Measurements from ENCODE around the gene SIK3. TPM values are rescaled to one million over a fixed set of nuclear protein-coding genes. Genes with fewer than 3 reads are reported as not detected.
A peak's percentile ranks its signal among the peaks of the same experiment; 100 is the strongest.

Gene SIK3
- total RNA-seq, 2 donors from 2014 or later, result 37.2 to 43.5 TPM

DNA sequence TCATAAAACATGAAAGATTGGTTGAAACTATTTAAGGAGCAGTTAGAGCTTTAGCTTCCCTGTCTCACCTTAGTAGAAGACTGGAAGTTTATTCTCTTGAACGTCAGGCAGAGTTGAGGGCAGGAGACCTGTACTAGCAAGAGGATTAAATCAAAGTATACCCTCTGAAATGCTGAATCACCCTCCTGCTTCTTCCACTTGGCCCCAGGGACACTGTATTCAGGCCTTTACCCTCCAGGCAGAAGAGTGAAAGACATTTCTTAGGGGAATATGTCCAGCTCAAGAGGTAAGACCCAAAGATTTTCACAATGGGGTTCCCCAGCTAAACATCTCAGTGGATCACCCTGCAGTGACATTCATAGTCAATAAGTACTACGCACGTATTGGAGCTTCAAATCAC is 287.0 kb downstream of the SIK3 start:
- no peak overlapping the region for H3K9ac ChIP-seq (ENCODE audit: extremely low read depth, low read length, poor library complexity, severe bottlenecking)
- WGBS, 2 experiments (ENCODE audit: insufficient coverage in 1 of 2, insufficient read length in 1 of 2), result 88 to 91% methylated on average over 3 of the region's 3 CpGs
- H3K27me3 ChIP-seq (ENCODE audit: control insufficient read depth, insufficient read depth, low read length, poor library complexity, severe bottlenecking), result no peaks in the 10 kb centered on the region
- TF ChIP-seq CTCF (conservative IDR thresholded peaks at IDR 0.05), result no peak
- H3K36me3 ChIP-seq (ENCODE audit: control insufficient read depth, insufficient read depth, low read length), result no peaks in the 10 kb centered on the region
- peaks cover 10% of the 10 kb centered on the region for H3K4me1 ChIP-seq (ENCODE audit: control insufficient read depth, insufficient read depth, low read length)
- Mint-ChIP-seq H3K27ac (no peak overlapping the region), H3K9me3 (no peaks in the 10 kb centered on the region), H3K4me1 (peaks cover 27% of the 10 kb centered on the region), H3K36me3 (ENCODE audit: low read depth) (no peaks in the 10 kb centered on the region), H3K27me3 (ENCODE audit: insufficient read depth) (peaks cover 2% of the 10 kb centered on the region), H3K4me3 (no peak overlapping the region)
- no peak overlapping the region for H3K4me3 ChIP-seq (ENCODE audit: low read length)
- DNase-seq, result peak; percentile 25
- H3K27ac ChIP-seq (ENCODE audit: low read depth, low read length), result no peak overlapping the region
- peaks cover 5% of the 10 kb centered on the region for H3K9me3 ChIP-seq (ENCODE audit: control insufficient read depth, low read length)

DNA sequence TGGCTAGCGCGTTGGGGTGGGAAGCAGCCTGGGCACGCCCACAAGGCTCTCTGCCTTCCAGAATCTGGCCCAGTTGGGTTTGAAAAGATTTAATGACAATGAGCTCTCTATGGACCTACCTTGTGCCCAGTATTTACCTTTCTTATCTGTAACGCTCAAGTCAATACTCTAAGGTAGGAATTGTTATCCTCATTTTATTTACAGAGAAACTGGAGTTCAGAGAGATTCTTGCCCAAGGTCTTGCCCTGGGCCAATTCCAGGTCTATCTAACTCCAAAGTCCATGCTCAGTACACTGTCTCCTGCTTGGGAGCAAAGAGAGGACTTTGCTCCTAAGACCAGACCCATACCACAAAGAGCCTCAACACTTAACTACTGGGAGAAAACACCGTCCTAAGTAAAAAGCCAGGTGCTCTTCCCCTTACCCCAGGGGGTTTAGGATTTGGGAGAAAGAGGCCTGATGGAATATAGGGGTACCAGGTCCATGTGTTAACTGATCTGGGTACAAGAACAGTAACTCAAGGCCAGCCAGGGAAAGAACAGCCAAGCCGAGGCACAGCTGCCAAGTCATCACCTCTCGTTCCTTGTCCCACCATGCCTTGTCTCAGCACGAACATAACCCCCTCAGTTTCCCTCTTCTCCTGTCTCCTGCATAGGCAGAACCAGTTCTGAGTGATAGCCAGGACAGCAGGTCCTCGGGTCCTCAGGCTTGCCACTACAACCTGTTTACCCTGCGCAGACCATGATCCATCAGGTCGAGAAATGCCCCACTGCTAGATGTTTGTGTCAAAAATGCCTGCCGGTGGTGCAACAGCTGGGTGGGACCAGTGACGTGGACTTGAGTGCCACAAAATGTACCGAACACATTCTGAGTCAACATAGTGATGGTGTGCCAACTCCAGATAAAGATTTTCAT is 289.7 kb downstream of the SIK3 start:
- H3K27me3 ChIP-seq (ENCODE audit: control insufficient read depth, insufficient read depth, low read length, poor library complexity, severe bottlenecking), result no peaks in the 10 kb centered on the region
- H3K9ac ChIP-seq (ENCODE audit: extremely low read depth, low read length, poor library complexity, severe bottlenecking), result no peak overlapping the region
- H3K36me3 ChIP-seq (ENCODE audit: control insufficient read depth, insufficient read depth, low read length), result no peaks in the 10 kb centered on the region
- H3K9me3 ChIP-seq (ENCODE audit: control insufficient read depth, low read length), result peaks cover 5% of the 10 kb centered on the region
- peak overlapping the region; percentile 53 for H3K4me3 ChIP-seq (ENCODE audit: low read length)
- Mint-ChIP-seq H3K9me3 (no peaks in the 10 kb centered on the region), H3K4me3 (no peak overlapping the region), H3K27ac (no peak overlapping the region), H3K36me3 (ENCODE audit: low read depth) (no peaks in the 10 kb centered on the region), H3K4me1 (peaks cover 22% of the 10 kb centered on the region), H3K27me3 (ENCODE audit: insufficient read depth) (peaks cover 10% of the 10 kb centered on the region)
- peaks cover 5% of the 10 kb centered on the region for H3K4me1 ChIP-seq (ENCODE audit: control insufficient read depth, insufficient read depth, low read length)
- DNase-seq, result peak; percentile 18
- no peak overlapping the region for H3K27ac ChIP-seq (ENCODE audit: low read depth, low read length)
- 84 to 88% methylated on average over 6 to 14 of the region's 14 CpGs for WGBS, 2 experiments (ENCODE audit: insufficient coverage in 1 of 2, insufficient read length in 1 of 2)
- TF ChIP-seq CTCF (conservative IDR thresholded peaks at IDR 0.05), result no peak

GRCh38 chr11:116807601-116808261 is 290.5 kb downstream of the SIK3 start:
- Mint-ChIP-seq H3K4me1 (peaks cover 16% of the 10 kb centered on the region), H3K27me3 (ENCODE audit: insufficient read depth) (peaks cover 10% of the 10 kb centered on the region), H3K4me3 (no peak overlapping the region), H3K27ac (no peak overlapping the region), H3K36me3 (ENCODE audit: low read depth) (no peaks in the 10 kb centered on the region), H3K9me3 (no peaks in the 10 kb centered on the region)
- no peaks in the 10 kb centered on the region for H3K27me3 ChIP-seq (ENCODE audit: control insufficient read depth, insufficient read depth, low read length, poor library complexity, severe bottlenecking)
- peaks cover 3% of the 10 kb centered on the region for H3K9me3 ChIP-seq (ENCODE audit: control insufficient read depth, low read length)
- H3K9ac ChIP-seq (ENCODE audit: extremely low read depth, low read length, poor library complexity, severe bottlenecking), result no peak overlapping the region
- no peak overlapping the region for H3K4me3 ChIP-seq (ENCODE audit: low read length)
- no peak overlapping the region for H3K27ac ChIP-seq (ENCODE audit: low read depth, low read length)
- 95 to 97% methylated on average over 6 of the region's 6 CpGs for WGBS, 2 experiments (ENCODE audit: insufficient coverage in 1 of 2, insufficient read length in 1 of 2)
- H3K36me3 ChIP-seq (ENCODE audit: control insufficient read depth, insufficient read depth, low read length), result no peaks in the 10 kb centered on the region
- no peak for TF ChIP-seq CTCF (conservative IDR thresholded peaks at IDR 0.05)
- peak; percentile 42 for DNase-seq
- H3K4me1 ChIP-seq (ENCODE audit: control insufficient read depth, insufficient read depth, low read length), result peaks cover 5% of the 10 kb centered on the region
